ENCODE data around the gene ALDH1B1.
A peak's percentile ranks its signal among the peaks of the same experiment; 100 is the strongest.

Gene ALDH1B1

DNA sequence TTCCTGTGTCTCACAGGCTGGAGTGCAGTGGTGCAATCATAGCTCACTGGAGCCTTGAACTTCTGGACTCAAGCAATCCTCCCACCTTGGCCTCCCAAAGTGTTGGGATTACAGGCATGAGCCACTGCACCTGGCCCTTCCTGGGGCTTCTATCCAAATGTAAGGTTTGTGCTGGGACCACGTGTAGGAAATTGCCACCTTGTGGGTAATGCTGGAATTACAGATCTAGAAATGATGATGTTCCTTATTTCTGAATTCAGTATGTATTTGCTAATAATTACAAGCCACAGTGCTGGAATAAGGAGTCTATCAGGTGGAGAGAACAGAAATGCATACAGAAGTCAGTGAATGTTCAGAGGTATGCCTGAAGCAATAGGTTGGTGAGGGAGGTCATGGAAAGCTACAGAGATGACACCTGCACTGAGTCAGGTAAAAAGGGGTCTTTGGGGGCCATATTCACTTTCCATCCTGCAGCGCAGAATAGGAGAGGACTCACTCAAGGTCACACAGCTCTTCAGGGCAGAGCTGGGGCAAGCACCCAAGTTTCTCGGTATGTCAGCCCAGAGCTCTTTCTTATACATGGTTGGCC is 40.5 kb downstream of the ALDH1B1 start:
- Mint-ChIP-seq H3K27ac (no peak overlapping the region), H3K9me3 (no peaks in the 10 kb centered on the region), H3K36me3 (ENCODE audit: low read depth) (no peaks in the 10 kb centered on the region), H3K27me3 (ENCODE audit: low read depth) (peaks cover 39% of the 10 kb centered on the region), H3K4me3 (no peak overlapping the region), H3K4me1 (peaks cover 5% of the 10 kb centered on the region)
- TF ChIP-seq CTCF (IDR thresholded peaks at IDR 0.05; ENCODE audit: unreplicated experiment in 3 of 3) = peak; percentile 59 to 75 (median 65)

DNA sequence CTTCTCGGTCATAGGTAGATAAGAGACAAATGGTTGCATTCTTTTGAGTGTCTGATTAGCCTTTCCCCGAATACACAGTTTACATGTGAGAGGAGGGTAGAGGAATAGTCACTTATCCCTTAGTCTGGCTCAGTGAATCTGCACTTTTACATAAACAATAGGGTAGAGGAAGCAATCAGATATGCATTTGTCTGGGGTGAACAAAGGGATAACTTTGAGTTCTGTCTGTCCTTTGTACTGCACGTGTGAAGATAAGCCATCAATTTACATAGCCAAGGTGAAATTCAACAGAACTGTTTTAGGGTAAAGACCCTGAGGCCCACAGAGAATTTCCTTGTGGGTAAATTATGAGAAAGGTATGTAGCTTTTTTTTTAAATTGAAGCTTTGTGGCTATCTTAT is 41.9 kb downstream of the ALDH1B1 start:
- Mint-ChIP-seq H3K4me1 (peaks cover 5% of the 10 kb centered on the region), H3K27me3 (ENCODE audit: low read depth) (peaks cover 37% of the 10 kb centered on the region), H3K36me3 (ENCODE audit: low read depth) (no peaks in the 10 kb centered on the region), H3K27ac (no peak overlapping the region), H3K9me3 (no peaks in the 10 kb centered on the region), H3K4me3 (no peak overlapping the region)
- TF ChIP-seq CTCF (IDR thresholded peaks at IDR 0.05; ENCODE audit: unreplicated experiment in 3 of 3) = no peak

GRCh38 chr9:38434853-38435252 is 42.4 kb downstream of the ALDH1B1 start:
- peaks cover 35% of the 10 kb centered on the region for H3K27me3 Mint-ChIP-seq (ENCODE audit: low read depth)
- no peak overlapping the region for H3K27ac Mint-ChIP-seq
- no peaks in the 10 kb centered on the region for H3K9me3 Mint-ChIP-seq
- no peaks in the 10 kb centered on the region for H3K36me3 Mint-ChIP-seq (ENCODE audit: low read depth)
- H3K4me3 Mint-ChIP-seq = no peak overlapping the region
- TF ChIP-seq CTCF (IDR thresholded peaks at IDR 0.05; ENCODE audit: unreplicated experiment in 3 of 3) = no peak
- peaks cover 5% of the 10 kb centered on the region for H3K4me1 Mint-ChIP-seq

DNA sequence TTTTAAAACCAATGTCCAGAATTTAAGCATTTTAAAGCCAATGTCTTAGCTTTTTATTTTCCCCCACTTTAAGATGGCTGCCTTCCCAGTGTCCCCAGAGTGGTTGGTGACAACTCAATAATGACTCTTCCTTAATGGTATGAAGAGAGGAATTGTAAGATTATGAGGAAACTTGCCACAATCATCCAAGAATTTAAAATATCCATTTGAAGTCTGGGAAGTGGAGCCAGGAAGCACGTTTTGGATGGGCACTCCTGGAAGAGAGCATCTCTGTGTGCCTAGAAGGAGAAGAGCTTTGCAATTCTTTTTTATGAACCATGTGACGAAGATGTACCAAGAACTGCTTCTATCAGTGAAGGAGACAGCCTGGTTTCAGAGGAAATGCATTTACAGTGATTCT is 43.0 kb downstream of the ALDH1B1 start:
- Mint-ChIP-seq H3K4me3 (no peak overlapping the region), H3K27me3 (ENCODE audit: low read depth) (peaks cover 35% of the 10 kb centered on the region), H3K9me3 (no peaks in the 10 kb centered on the region), H3K36me3 (ENCODE audit: low read depth) (no peaks in the 10 kb centered on the region), H3K27ac (no peak overlapping the region), H3K4me1 (peaks cover 5% of the 10 kb centered on the region)
- TF ChIP-seq CTCF (IDR thresholded peaks at IDR 0.05; ENCODE audit: unreplicated experiment in 3 of 3) = no peak

- H3K36me3 Mint-ChIP-seq (ENCODE audit: low read depth) = no peaks in the 10 kb centered on the region
- no peak for TF ChIP-seq CTCF (IDR thresholded peaks at IDR 0.05; ENCODE audit: unreplicated experiment in 3 of 3)
- peaks cover 5% of the 10 kb centered on the region for H3K4me1 Mint-ChIP-seq
- no peak overlapping the region for H3K4me3 Mint-ChIP-seq
- no peak overlapping the region for H3K27ac Mint-ChIP-seq
- peaks cover 36% of the 10 kb centered on the region for H3K27me3 Mint-ChIP-seq (ENCODE audit: low read depth)
- no peaks in the 10 kb centered on the region for H3K9me3 Mint-ChIP-seq
These were observed 44.2 kb downstream of the ALDH1B1 start for GRCh38 chr9:38436708-38437107.

DNA sequence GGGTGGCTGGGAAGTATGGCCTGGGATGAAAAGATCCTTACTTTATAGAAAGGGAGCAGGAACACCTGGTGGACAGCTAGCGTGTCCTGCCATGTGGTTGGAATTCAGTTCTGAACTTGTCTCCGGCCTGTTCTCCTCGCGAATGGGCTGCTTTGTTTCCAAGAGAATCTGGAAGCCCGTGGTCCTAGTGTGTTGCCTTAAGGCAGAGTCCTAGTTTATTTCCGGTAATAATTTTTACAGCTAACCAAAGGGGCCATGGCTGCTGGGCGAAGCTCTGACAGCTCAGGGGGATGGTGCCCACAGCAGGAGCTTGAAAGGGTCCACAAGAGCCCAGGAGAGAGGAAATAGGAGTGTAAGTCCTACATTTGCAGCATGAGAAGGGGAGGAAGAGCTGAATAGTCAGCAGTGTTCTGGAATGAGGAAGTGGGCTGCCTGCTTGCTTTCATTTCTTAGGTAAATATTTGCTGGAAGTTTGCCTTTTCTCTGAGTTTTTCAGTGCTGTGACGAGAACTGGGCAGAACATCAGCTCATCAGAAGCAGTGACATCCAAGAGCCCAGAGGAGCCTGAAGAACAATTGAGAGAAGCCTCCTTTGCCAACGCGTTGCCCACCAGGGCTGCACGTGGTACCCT is 44.8 kb downstream of the ALDH1B1 start:
- H3K4me3 Mint-ChIP-seq = no peak overlapping the region
- peaks cover 32% of the 10 kb centered on the region for H3K27me3 Mint-ChIP-seq (ENCODE audit: low read depth)
- peak overlapping the region in 2 of 3 experiments; percentile 28 to 76 for H3K27ac Mint-ChIP-seq
- peaks cover 3% of the 10 kb centered on the region for H3K4me1 Mint-ChIP-seq
- no peak for TF ChIP-seq CTCF (IDR thresholded peaks at IDR 0.05; ENCODE audit: unreplicated experiment in 3 of 3)
- H3K36me3 Mint-ChIP-seq (ENCODE audit: low read depth) = no peaks in the 10 kb centered on the region
- H3K9me3 Mint-ChIP-seq = no peaks in the 10 kb centered on the region

Data from nephron (organoid).